GM04504 (cell line): ENCODE data around the gene TNFAIP8L2.
A peak's percentile ranks its signal among the peaks of the same experiment; 100 is the strongest.
"Not testable (repeated sequence)": the region's sequence is repeated elsewhere in the genome, so short reads cannot be mapped to it uniquely, and the experiment has no call there.

Experiments
- DNase-seq: peaks from one replicate; pipeline ENCODE4 v3.0.0-alpha.2; 2012; ENCODE audit warnings: low read depth

Gene TNFAIP8L2

DNA sequence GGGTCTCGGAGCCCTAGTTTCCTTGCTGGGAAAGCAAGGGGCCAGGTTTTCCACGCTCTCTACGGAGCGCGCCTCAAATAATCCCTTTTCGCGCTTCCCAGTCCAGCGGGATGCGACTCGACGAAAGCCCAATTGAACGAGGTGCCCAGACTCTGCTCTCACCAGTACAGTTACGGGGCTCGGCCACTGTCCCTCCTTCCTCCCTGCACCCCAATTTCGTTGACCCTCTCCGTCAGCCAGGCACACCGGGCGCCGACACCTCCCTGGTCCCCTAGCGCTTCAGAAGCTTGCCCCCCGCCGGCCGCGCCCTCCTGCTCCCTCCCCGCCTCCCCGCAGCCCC, 10.4 kb upstream of the TNFAIP8L2 start:
- no peak for DNase-seq

DNA sequence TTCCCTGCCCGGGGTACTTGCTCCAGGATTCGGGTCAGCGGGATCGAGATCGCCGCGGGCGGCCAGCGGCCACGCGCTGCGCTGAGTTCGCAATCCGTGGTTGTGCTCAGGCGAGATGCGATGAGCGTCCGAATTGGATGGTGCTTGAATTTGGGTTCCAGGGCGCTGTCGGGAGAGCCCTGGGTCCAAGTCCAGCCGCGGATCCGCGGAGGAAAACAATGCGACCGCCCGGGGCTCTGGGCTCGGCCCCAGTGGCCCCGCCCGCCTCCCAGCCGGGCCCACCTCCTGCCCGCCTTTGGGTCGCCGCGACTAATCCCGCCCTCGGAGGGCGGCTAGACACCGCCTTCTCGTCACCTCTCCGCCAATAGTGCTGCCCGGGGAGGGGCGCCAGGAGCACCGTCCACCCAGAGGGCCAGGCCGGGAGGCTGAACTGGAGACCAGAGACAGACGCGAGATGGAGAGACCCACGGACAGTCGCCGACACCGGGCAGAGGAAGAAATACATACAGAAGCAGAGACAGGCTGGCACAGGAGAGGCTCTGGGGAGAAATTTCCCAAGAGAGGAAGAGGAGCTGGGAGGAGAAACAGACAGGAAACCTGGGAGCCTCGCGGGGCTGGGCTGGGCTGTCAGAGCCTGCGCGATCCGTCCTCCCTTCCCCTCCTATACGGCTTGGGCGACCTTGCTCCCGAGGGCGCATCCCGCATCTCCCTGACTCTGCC, 9.9 kb upstream of the TNFAIP8L2 start, which contains the start of gene SEMA6C:
Gene SEMA6C (minus strand): TSS at position 220 of the 720 bp plus-strand sequence. CDS start 4,010 bp downstream, outside the sequence.
- DNase-seq: peak; percentile 84

DNA sequence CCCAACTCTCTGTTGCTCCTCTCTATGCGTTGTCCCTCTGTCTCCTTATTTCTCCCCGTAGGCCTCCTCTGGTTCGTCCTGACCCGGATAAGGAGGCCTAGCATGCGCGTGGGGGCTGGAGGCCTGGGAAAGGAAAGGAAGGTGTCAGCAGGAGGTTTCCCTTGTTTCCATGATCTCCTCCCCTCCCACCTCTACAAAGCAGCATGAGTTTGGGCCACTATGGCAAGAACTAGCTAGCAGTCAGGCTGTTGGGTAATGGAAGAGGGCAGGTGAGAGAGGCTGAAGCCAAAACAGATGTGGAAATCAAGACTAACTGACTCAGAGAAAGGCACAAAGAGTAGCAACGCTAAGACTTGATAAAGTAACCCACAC, 9.3 kb upstream of the TNFAIP8L2 start:
- no peak for DNase-seq

DNA sequence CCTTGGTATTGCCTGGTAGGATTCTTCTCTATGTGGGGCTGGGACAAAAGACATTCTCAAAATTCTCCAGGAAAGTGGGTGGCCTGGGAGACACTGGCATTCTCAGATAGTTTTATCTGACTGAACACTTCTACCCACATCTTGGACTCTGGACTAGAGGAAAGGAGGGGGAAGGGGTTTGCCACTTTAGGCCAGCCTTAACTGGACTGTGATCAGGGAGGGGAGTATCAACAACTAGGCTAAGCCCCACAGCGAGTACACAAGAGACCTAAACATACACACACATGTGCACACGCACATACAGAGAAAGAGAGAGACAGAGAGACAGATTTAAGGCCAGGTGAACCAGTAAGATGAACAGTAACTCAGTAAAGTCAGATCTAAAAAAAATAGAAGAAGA, 8.8 kb upstream of the TNFAIP8L2 start:
- DNase-seq: no peak

DNA sequence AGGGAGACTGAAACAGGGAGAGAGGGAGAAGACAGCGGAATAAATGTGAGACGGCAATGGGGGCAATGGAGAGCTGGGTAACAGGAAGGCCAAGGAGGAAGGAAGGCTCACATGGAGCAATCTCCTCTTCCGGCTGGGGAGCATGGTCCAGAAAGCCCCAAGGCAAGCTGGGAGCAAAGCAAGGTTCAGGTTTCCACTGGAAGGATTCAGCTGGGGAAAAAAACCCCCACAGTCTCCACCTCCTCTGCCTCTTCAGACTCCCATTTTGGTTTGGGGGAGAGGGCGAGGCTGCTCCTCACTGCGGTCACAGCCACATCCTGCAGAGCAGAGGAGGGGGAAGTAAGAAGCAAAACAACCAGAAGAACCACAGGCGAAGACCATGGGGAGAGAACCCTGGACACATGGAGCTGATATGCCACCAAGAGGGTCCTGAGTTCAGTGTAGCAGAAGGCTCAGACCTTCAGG, 650 bp downstream of the TNFAIP8L2 start:
- DNase-seq: no peak

DNA sequence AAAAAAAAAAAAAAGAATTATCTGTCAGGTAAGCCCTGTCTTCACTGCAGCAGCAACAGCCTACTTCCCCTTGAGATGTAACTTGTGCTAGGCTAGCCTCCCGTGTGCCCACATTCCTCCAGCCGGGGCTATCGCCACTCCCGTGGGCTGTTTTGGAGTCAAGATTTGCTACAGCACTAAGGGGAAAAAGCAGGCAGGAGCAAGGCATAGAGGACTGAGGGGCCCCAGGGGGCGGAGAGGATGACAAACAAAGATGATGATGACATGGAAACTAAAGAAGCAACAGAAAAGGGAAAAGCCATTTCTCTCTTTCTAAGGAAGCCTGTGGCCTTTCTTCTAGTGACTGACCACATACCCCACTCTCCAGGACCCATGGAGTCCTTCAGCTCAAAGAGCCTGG, 1.9 kb downstream of the TNFAIP8L2 start:
- DNase-seq: no peak

DNA sequence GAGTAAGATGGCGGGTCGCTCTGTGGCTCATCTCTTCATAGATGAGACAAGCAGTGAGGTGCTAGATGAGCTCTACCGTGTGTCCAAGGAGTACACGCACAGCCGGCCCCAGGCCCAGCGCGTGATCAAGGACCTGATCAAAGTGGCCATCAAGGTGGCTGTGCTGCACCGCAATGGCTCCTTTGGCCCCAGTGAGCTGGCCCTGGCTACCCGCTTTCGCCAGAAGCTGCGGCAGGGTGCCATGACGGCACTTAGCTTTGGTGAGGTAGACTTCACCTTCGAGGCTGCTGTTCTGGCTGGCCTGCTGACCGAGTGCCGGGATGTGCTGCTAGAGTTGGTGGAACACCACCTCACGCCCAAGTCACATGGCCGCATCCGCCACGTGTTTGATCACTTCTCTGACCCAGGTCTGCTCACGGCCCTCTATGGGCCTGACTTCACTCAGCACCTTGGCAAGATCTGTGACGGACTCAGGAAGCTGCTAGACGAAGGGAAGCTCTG, 2.4 kb downstream of the TNFAIP8L2 start:
- DNase-seq: no peak

DNA sequence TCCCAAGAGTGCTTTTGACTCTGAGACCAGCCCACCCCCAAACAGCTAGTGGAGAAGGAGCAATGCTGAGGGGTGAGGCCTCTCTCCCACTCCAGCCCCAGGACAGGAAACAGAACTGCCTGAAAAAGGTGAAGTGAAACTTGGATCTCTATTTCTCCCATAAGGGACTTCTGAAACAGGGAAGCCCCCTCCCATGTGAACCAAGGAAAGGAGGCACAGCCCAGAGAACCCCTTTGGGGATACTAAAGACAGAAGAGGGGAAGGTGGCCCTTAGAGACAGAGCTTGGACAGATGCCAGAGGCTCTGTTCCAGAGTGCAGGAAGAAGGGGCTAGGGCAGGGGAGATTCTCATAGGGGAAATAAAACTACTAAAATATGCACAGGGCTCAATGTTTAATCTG, 2.9 kb downstream of the TNFAIP8L2 start:
- no peak for DNase-seq

DNA sequence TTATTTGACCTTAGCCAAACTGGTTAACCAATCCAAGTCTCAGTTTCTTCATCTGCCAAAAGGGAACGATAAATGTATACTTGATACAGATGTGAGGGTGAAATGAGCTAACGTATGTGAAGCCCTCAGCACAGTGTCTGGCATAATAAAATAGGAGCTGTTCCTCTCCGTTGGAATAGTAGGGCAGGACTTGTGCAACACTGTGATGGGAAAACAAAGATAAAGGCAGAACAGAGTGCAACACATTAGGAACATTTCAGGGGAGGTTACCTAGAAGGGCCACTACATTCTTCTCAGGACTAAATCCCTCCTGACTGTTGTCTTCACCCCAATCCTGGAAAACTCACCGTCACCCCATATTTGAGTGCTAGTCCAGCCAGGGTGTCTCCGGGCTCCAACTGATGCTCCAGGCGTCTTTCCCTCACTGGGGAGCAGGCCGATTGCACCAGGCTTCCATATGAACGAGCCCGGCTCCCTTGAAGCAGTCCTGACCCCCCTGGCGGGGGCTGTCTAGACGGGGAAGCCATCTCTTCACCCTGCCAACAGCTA, 8.4 kb downstream of the TNFAIP8L2 start:
- no peak for DNase-seq

DNA sequence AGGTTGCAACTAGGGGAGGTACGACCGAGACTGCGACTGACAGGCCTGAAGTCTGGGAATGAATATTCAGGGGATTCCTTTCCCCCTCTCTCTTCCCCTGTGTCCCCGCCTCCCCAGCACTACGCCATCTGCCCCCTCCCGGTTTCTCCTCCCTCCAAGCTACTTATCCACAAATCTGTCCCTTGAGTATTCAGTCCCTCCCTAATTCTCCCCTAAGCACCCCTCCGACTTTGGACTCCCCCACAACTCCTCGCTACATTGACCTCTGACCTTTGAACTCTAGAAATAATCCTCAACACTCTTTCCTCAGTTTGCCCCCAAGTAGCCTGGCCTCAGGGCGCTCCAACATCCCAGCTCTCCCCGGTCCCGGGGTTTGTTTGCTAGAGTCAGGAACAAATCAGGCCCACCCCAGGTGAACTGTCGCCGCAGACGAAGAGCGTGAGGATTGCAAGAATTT, 8.9 kb downstream of the TNFAIP8L2 start:
- DNase-seq: peak; percentile 24

DNA sequence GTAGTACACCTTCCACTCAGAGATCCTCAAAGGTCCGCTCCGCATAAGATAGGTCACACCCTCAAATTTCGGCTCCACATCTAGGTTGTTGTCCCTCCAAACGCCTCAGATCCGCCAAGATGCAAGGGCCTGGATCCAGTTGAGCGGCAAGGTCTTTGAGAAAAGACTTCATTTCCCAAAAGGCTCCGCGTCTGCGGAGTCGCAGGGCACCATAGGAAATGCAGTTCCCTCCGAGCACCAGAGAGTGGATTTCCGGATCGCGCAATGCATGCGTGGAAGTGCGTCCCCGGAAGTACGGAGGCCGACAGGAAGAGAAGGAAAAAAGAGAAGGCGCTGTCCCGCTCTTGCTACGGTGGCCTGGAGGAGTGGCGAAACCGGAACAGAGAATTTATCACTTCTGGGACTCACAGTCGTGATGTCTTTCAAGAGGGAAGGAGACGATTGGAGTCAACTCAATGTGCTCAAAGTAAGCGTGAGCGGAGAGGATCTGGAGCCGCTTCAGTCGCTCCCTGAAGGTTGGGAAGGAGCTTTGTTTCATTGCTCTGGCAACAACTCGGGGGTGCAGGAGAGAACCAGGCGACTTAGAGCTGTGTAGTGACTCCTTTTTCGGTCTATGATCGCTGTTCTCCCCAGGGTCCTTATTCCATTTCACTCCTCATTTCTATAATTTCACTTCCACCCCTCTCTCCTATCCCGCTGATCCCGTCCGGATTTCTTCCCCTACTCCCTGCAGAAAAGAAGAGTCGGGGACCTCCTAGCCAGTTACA, 9.5 kb downstream of the TNFAIP8L2 start, which contains the start of the genes LYSMD1 and SCNM1:
Gene LYSMD1 (minus strand): TSS at position 165 of the 767 bp plus-strand sequence. CDS start 644 bp downstream, outside the sequence.
Gene SCNM1 (plus strand): TSS at position 407 of the 767 bp plus-strand sequence. CDS start 9 bp downstream, at position 416.
- DNase-seq: peak; percentile 99

DNA sequence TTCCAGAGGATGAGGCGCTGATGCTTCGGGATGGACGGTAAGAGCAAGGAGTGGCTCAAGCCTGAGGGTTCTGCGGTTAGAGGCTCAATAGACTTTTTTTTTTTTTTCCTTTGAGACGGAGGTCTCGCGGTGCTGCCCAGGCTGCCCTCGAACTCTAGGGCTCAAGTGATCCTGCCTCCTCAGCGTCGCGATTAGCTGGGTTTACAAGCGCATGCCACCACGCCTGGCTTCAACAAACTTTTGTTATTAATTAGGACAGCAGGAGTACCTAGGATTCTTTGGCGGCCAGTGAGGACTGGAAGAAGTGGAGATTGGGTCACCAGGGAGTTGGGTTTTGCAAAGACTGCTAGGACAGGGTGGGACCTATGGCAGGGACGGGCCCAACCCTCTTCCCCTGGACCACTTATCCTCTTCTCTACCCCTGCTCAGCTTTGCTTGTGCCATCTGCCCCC, 10.1 kb downstream of the TNFAIP8L2 start:
- DNase-seq: peak; percentile 45

DNA sequence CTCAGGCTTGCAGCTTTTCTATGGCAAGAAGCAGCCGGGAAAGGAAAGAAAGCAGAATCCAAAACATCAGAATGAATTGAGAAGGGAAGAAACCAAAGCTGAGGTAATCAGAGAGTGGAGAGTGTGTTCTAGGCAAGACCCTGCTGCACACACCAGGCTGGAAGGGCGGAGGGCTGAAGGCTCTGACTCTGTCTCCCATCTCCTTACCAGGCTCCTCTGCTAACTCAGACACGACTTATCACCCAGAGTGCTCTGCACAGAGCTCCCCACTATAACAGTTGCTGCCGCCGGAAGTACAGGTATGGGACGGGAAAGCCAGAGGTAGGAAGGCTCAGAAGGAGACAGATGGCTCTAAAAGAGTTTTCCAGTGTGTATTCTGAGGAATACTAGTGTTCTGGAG, 10.7 kb downstream of the TNFAIP8L2 start:
- DNase-seq: no peak

DNA sequence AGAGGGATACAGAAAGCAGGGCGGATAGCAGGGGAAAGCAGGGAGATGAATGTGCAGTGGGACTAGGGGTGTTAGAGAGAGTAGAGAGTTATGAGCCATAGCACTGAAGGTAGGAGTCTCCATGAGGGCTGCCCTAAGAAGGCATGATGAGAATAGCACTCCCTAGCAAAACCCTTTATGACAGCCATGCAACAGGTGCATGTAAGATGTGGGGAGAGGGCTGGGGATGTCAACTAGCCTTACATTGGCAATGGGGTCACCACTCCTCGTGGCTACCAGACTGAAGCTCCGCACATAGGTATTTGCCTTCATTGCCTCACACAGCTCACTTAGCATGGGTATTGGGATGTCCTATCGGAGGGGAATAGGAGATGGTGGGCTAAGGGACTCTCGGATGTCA, 14.7 kb downstream of the TNFAIP8L2 start:
- no peak for DNase-seq

DNA sequence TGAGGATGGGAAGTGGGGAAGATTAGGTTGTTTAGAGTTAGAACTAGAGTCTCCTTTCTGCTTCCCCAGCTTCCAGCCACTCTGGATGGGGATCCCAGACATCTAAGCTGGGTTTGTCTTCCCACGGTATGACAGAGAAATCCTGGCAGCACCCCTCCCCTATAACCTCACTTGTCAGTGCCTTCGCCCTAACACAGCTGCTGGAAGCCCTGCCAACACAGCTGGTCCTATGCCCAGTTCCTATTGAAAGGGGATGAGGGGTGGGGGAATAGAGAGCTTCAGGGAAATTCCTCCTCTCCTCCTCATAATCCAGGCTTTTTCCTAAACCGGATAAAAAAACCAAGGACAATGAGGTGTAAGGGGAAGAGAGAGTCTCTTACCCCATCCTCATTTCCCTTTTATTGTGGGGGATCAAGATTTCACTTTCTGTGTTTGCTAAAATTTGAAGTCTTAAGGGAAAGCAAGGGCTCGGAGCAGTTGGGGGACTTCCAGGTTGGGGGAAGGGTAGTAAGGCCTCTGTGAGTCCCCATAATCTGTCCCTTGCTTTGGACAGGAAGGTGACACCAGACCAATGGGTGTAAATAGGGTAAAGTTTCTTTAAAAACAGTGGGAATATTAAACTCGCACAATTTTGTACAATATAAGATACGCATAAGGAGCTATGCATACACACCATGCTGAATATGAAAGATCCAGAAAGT, 18.7 kb downstream of the TNFAIP8L2 start:
- no peak for DNase-seq

DNA sequence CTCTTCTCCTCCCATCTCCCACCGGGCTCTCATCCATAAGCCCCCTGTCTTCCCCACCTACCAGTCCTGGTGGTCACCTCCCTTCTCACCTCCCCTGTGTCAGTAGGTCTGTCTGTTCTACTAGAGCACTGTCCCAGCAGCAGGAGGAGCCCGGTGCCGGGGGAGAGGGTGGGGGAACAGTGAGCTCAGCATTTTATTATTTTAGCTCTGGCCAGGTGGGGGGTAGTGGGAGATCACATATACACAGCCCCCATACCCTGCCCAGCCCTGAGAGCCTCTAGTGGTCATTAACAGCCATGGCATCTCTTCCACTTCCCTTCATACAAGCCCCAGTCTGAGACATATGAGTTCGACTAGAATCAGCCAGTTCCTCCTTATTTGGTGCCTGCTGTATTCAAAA, 19.4 kb downstream of the TNFAIP8L2 start, which contains the start of gene TMOD4:
Gene TMOD4 (minus strand): TSS at position 119 of the 400 bp plus-strand sequence. CDS start 1,106 bp downstream, outside the sequence.
- DNase-seq: no peak

DNA sequence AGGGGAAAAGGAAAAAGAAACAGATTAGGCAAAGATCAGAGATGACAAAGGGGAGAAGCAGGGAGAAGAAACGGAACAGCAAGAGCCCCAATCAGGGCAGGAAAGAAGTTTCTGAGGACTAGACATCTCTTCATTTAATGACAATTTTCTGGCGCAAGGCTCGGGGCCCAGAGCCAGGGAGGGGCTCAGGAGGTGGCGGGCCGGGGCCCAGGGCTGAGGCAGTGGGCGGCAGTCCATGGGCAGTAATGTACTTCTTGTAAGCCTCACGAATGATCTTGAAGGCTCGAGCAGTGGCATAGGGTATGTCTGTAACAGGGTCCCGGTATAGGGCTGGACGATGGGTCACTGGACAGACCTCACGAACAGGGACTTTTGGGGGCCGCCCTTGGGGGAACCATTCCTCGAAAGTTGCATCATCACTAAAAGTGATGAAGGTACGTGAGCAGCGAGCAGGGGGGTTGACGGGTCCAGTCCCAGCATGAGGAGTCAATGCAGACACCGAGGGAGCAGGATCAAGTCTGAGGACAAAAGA, 20.1 kb downstream of the TNFAIP8L2 start:
- DNase-seq: no peak

DNA sequence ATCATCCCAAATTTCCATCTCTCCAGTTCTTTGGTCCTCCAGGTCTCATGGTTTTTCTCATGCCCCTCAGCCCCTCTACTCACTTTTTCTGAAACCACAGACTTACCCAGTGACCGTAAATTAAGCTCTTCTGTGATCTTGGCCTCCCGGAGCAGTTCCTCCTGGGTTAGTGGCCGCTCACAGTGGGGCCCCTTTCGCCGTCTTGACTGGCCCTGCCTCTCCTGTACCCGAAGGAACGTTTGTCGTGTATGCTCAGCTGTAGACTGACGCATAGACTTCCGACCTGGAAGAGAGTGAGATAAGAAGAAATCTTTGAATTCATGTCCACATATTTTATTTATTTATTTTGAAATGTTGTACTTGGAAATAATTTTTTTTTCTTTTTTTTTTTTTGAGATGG, 27.8 kb downstream of the TNFAIP8L2 start:
- no peak for DNase-seq

DNA sequence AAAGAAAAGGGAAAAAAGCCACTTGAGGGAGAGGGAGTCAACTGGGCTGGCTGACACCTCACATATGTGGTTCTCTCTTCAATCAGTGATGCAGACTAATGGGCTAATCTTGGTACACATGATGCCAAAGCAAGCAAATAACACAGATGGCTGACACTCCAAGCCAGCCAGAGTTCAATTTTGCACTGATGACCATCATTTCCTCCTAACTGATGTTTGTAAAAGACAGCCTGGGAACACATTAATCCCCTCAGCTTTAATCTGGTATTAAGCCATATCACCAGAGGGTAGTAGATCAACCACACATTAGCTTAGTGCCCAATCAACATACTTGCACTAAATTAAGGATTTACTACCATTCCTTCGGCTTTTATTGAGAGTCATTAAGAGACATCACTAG, 30.8 kb downstream of the TNFAIP8L2 start:
- no peak for DNase-seq

DNA sequence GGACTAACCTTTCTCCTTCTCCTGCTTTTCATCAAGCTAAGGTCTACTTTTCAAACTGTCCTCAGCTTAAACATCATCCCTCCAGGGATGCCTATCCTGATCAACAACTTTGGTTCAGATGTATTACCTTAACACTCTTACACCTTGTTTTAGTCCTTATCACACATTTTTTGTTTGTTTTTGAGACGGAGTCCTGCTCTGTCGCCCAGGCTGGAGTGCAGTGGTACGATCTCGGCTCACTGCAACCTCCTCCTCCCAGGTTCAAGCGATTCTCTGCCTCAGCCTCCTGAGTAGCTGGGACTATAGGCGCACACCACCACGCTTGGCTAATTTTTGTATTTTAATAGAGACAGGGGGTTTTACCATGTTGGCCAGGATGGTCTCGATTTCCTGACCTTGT, 32.2 kb downstream of the TNFAIP8L2 start:
- DNase-seq: not testable (repeated sequence)

DNA sequence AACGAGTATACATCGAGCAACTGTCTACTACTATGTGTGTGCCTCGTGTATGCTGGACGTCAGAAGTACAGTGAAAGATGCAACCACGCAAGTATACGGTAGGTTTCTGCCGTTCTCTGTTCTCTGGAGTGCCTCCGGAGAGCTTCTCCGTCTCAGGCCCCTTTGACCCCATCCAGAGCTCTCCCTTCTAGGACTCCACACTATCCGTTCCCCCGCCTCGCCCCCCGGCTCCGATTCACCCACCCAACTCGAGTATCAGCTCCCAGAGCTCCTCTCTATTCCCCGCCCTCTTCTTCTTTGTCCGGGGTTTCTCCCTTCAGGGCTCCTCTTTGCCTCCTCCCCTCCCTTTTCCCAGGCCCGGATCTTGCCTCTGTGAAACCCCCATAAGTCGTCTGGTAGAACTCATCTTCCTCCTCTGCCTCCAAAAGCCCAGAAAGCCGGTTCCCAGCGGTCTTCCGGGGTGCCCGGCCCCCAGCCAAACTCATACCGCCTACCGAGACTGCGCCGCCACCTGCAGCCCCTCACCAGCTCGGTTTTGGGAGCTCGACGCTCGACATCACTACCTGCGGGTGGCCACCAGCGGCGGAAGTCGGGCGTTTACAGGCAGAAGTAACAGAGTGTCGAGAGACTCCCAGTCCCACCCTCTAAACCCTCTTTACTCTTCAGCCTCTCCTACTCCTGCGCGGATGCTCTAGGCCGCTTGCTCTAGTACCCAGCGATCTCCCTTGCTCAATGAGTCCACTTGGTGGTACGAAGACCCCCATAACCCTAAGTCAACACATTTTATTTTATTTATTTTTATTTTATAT, 33.4 kb downstream of the TNFAIP8L2 start, which contains the start of gene VPS72:
Gene VPS72 (minus strand): TSS at position 561 of the 809 bp plus-strand sequence. CDS start 76 bp downstream, at position 485.
- peak; percentile 72 for DNase-seq
